HG03571 (cell line): ENCODE data around the gene IGHMBP2.

Experiments used
- ATAC-seq: cut with Tn5 transposase; IDR thresholded peaks from one replicate; pipeline ENCODE4 v1.9.1; 2021; ENCODE audit not compliant: unreplicated experiment

IGHMBP2 gene

GRCh38 chr11:68978626-68978930, 74.9 kb downstream of the IGHMBP2 start:
- no peak for ATAC-seq

DNA sequence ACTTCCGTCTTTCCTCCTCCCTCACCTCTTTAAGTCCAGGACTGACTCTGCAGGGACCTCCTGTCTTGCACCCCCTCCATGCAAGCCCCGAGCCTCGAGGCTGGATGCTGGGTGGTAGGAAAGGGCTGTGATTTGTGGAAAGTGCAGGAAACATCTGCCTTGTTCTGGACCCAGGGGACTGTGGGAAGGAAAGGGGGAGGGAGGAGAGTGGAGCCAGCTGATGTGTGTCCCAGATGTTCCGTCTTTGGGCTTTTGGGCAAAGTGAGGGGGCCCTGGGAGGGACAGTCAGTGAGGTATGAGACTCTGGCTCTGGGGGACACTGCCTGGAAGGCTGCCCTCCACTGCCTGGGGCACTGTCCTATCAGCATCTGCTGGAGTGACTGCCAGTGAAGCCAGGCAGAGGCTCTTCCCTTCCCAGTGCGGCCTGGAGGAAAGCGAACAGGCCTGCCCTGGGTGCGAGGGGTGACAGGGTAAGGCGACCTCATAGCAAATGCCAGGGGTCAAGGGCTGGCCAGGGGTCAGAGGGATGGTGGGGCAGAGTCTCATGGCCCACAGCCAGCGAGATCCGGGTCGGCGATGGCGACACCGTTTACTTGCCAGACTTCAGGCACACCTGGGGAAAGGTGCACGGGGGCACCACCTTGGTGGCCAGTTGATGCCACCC, 75.4 kb downstream of the IGHMBP2 start:
- no peak for ATAC-seq

DNA sequence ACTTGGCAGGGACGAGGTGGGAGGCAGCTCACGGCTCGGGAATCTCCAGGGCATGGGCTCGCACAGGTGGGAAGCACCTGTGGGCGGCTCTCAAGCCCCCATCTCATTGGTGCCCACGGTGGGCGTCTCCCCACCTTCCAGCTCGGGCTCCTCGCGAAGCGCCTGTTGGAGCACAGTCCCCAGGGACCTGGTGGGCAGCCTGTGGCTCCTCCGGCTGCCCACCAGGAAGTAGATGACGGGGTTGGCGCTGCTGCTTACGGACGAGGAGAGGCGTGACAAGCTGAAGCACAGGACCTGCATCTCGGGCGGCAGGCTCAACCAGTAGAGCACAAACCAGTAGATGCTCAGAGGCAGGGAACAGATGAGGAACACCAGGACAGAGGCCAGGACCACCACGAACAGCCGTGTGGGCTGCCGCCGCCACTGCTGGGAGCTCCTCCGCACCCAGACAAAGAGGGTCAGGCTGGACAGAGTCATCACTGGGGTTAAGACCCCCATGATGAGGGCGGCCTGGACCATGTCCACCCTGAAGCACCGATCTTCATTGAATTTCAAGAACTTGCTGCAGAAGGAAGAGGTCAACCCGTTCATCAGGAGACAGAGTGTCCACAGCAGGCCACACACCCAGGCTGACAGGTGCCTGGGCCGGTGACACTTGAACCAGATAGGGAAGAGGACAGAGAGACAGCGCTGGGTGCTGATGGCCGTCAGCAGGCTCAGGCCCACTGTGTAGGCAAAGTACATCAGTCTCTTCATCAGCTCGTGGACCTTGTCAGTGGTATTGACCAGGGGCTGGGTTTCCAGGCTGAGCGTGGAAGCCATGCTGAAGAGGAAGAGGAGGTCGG, 76.5 kb downstream of the IGHMBP2 start:
- no peak for ATAC-seq

DNA sequence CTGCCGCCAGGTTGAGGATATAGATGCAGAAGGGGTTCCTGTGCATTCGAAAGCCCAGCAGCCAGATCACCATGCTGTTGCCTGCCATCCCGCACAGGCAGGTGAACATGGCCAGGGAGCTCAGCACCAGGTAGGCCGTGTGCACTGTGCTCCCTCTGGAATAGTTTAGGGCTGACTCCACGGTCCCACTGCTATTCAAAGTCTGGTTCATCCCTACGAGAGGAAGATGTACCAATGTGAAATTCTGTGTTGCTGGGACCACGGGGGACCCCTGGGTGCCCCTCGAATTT, 77.0 kb downstream of the IGHMBP2 start, which contains the start of gene MRGPRD:
Gene MRGPRD, minus strand, starts transcription at position 211 of the 290 bp plus-strand sequence. Its CDS starts 0 bp downstream, at position 211.
- ATAC-seq: no peak

DNA sequence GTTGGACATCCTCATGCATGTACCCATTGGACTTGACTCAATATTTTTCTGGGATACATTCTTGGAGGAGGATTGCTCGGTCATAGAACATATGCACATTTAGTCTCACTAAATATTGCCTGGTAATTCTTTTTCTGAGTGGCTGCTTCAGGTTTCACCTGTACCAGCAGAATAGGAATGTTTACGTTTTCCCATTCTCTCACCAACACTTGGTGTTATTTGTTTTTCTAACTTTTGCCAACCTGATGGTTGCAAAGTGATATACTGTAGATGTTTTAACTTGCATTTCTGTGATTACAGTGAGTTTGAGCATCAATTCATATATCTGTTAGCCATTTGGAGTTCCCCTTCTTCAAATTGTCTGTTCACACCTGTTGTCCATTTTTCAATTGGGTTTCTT, 78.4 kb downstream of the IGHMBP2 start:
- no peak for ATAC-seq

- no peak for ATAC-seq
Measured at GRCh38 chr11:68983801-68984200, 80.1 kb downstream of the IGHMBP2 start.

DNA sequence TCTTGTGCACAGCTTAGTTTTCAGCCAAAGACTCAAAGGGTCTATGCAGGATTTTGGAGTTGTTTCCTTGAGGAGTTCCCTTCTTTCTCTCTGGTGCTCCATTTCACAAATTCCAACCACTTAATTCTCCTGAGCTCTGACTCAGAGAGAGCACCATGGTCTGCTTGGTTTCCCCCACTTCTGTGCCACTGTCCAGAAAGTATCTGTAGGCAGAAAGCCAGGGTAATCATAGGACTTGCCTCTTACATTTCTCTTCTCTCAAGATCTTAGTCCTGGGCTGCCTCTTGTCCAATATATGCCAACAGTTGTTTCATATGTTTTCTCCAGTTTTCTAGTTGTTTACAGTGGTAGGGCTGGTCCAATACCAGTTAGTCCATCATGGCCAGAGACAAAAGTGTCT, 83.5 kb downstream of the IGHMBP2 start:
- ATAC-seq: no peak

- no peak for ATAC-seq
Measured at GRCh38 chr11:68988491-68988890, 84.8 kb downstream of the IGHMBP2 start.
